GM12878 (cell line): ENCODE results near the gene PSORS1C2.

Experiments
- EGR1 ChIP-seq, 2 experiments: IDR thresholded peaks; 1 replicate in 1 of 2; 2 replicates in 1 of 2; pipeline ENCODE4 v1.6.1; 2011 to 2012; ENCODE audit warnings: low read depth in 2 of 2, low read length in 2 of 2, borderline replicate concordance in 1 of 2, mild to moderate bottlenecking in 1 of 2, moderate library complexity in 1 of 2
- ETV6 ChIP-seq, 2 experiments: fragments of 450-650 bp in 1 of 2; IDR thresholded peaks in 1 of 2; conservative IDR thresholded peaks in 1 of 2; 2 replicates each; pipeline ENCODE4 v1.6.1; 2014; ENCODE audit warnings: antibody characterized with exemption in 1 of 2, borderline replicate concordance in 1 of 2, low read depth in 1 of 2, mild to moderate bottlenecking in 1 of 2, moderate library complexity in 1 of 2
- EZH2 ChIP-seq: IDR thresholded peaks from 2 replicates; pipeline ENCODE4 v1.6.1; 2012; ENCODE audit warnings: low read depth, mild to moderate bottlenecking, control low read depth, inconsistent platforms, low read length, borderline replicate concordance; ENCODE audit not compliant: control insufficient read depth
- FOXK2 ChIP-seq: fragments of 450-650 bp; IDR thresholded peaks from 2 replicates; pipeline ENCODE4 v1.6.1; 2017; ENCODE audit warnings: mild to moderate bottlenecking, moderate library complexity
- JUNB ChIP-seq: IDR thresholded peaks from 2 replicates; pipeline ENCODE4 v1.6.1; 2016; ENCODE audit warnings: antibody characterized with exemption, mild to moderate bottlenecking
- MAX ChIP-seq: IDR thresholded peaks from 2 replicates; pipeline ENCODE4 v1.6.1; 2012; ENCODE audit warnings: low read depth, low read length, improper control_type of control experiment
- RBBP5 ChIP-seq: fragments of 200-600 bp; sonication (generic); conservative IDR thresholded peaks from 2 replicates; pipeline ENCODE4 v1.6.1; 2016
- RCOR1 ChIP-seq: conservative IDR thresholded peaks from 2 replicates; pipeline ENCODE4 v1.6.1; 2012; ENCODE audit warnings: low read depth, low read length, improper control_type of control experiment
- TAF1 ChIP-seq: IDR thresholded peaks from 2 replicates; pipeline ENCODE4 v1.6.1; 2011; ENCODE audit warnings: mild to moderate bottlenecking, low read depth, low read length, borderline replicate concordance
- ZSCAN29 ChIP-seq: fragments of 450-650 bp; IDR thresholded peaks from 2 replicates; pipeline ENCODE4 v1.6.1; 2017; ENCODE audit warnings: mild to moderate bottlenecking, moderate library complexity
- TF ChIP-seq, protein P1 (sequence below), 3 experiments: IDR thresholded peaks in 2 of 3; conservative IDR thresholded peaks in 1 of 3; 2 replicates each; pipeline ENCODE4 v1.5.1; 2011; ENCODE audit warnings: low read depth in 3 of 3, low read length in 3 of 3, mild to moderate bottlenecking in 3 of 3, control low read depth in 2 of 3, moderate library complexity in 2 of 3, inconsistent platforms in 1 of 3, mixed read lengths in 1 of 3; ENCODE audit not compliant: control insufficient read depth in 2 of 3, insufficient read depth in 1 of 3; ENCODE audit errors: extremely low read depth in 1 of 3

GRCh38 chr6:31094389-31094881 lies 44.4 kb downstream of the PSORS1C2 start:
- TF ChIP-seq JUNB (no peak), TAF1 (no peak), EZH2 (no peak), FOXK2 (no peak), MAX (no peak), RCOR1 (no peak), ZSCAN29 (no peak), EGR1 (IDR thresholded peaks at IDR 0.05; ENCODE audit: borderline replicate concordance in 1 of 2, low read depth in 2 of 2, low read length in 2 of 2) (no peak), RBBP5 (no peak), ETV6 (conservative IDR thresholded peaks at IDR 0.05 in 1 of 2, IDR thresholded peaks at IDR 0.05 in 1 of 2; ENCODE audit: borderline replicate concordance in 1 of 2, low read depth in 1 of 2) (no peak)
- TF ChIP-seq, protein P1, sequence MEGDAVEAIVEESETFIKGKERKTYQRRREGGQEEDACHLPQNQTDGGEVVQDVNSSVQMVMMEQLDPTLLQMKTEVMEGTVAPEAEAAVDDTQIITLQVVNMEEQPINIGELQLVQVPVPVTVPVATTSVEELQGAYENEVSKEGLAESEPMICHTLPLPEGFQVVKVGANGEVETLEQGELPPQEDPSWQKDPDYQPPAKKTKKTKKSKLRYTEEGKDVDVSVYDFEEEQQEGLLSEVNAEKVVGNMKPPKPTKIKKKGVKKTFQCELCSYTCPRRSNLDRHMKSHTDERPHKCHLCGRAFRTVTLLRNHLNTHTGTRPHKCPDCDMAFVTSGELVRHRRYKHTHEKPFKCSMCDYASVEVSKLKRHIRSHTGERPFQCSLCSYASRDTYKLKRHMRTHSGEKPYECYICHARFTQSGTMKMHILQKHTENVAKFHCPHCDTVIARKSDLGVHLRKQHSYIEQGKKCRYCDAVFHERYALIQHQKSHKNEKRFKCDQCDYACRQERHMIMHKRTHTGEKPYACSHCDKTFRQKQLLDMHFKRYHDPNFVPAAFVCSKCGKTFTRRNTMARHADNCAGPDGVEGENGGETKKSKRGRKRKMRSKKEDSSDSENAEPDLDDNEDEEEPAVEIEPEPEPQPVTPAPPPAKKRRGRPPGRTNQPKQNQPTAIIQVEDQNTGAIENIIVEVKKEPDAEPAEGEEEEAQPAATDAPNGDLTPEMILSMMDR (IDR thresholded peaks at IDR 0.05 in 2 of 3, conservative IDR thresholded peaks at IDR 0.05 in 1 of 3; ENCODE audit: control insufficient read depth in 2 of 3, extremely low read depth in 1 of 3, insufficient read depth in 1 of 3, low read depth in 3 of 3, low read length in 3 of 3) = no peak
